ENCODE results near the gene ATP5F1D.

Gene ATP5F1D

DNA sequence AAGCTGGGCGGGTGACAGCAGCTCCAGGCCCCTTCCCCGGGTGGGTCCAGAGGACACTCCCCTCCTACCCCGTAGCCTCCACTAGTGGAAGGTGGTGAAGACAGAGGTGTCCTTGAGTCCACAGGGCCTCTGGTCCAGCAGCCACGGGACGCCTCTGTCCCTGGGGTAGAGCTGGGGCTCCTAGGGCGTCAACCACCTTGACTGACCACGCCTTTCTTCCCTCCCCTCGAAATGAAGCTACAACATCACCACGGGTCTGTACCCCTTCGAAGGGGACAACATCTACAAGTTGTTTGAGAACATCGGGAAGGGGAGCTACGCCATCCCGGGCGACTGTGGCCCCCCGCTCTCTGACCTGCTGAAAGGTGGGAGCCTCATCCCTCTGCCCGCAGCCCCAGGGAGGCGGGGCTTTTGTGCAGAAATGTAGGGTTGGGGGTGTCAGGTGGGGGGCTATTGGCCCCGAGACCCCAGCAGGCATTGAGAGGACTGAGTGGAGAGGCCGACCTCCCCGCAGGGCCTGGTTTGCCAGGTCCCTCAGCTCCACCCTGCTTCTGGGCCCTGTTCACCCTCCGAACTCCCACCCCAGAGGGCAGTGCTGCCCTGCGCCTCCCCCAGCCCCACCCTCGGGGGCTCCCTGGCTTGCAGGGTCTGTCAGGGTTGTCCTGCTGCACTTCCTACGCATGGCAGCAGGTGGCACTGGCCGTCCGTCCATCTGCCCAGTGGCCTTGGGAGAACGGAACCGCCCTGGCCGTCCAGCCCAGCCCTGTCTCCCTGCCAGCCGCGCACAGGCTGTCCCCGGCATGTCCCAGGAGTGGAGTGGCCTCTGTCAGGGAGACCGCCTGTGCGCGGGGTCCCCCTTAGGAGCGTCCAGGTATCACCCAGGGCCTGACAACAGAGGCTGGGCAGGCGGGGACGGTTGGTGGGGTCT is 20.3 kb upstream of the ATP5F1D start:
- DNase-seq (ENCODE audit: low read depth), result no peak

DNA sequence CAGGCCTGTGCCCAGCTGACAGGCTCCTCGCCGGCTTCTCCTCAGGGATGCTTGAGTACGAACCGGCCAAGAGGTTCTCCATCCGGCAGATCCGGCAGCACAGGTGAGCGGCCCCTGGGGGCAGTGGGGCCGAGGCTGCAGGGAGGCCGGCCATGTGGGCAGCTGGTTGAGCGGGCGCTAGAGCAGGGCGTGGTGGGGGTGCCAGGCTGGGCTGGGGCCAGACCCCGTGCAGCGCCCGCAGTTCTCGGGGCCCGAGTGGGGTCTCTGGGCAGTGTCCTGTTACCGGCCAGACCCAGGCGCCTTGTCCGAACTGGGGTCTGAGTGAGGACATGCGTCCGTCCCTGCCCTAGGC is 19.7 kb upstream of the ATP5F1D start:
- no peak for DNase-seq (ENCODE audit: low read depth)

DNA sequence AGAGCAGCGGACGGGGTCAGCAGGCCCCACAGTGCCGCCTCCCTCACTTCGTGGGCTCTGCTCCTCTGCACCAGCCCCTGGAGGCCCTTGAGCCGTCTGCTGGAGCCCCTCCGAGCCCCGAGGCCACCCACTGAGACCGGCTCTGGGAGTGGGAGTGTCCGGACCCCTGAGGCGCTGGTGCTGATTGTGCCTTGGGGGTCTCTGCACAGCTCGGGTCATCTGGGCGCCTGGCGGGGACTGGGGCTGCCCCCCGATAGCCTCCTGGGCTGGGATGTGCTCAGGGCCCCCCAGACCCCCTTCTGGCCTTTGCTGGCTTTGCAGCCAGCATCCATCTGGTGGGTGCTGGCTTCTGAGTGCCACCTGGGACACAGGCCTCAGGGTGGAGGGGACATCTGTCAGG is 19.2 kb upstream of the ATP5F1D start:
- no peak for DNase-seq (ENCODE audit: low read depth)

GRCh38 chr19:1223018-1223855 is 18.3 kb upstream of the ATP5F1D start:
- DNase-seq (ENCODE audit: low read depth), result no peak

GRCh38 chr19:1224047-1224825 is 17.3 kb upstream of the ATP5F1D start:
- no peak for DNase-seq (ENCODE audit: low read depth)

DNA sequence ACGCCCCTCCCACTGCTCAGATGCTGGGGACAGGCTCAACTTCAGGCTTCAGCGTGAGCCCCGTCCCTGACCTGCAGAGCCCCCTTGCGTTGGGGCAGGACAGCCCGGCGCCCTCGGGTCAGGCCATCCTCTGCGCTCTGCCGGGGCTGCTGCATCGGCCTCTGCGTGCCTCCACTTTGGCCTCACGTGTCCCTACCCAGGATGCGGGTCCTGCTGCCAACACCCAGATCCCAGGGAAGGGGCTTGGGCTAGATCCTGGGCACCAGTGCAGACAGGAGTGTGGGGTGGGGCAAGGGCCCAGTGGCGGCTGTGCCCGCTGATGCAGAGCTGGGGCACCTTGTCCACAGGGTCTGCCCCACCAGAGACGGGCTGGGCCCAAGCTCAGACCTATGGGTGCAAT is 16.7 kb upstream of the ATP5F1D start:
- no peak for DNase-seq (ENCODE audit: low read depth)

DNA sequence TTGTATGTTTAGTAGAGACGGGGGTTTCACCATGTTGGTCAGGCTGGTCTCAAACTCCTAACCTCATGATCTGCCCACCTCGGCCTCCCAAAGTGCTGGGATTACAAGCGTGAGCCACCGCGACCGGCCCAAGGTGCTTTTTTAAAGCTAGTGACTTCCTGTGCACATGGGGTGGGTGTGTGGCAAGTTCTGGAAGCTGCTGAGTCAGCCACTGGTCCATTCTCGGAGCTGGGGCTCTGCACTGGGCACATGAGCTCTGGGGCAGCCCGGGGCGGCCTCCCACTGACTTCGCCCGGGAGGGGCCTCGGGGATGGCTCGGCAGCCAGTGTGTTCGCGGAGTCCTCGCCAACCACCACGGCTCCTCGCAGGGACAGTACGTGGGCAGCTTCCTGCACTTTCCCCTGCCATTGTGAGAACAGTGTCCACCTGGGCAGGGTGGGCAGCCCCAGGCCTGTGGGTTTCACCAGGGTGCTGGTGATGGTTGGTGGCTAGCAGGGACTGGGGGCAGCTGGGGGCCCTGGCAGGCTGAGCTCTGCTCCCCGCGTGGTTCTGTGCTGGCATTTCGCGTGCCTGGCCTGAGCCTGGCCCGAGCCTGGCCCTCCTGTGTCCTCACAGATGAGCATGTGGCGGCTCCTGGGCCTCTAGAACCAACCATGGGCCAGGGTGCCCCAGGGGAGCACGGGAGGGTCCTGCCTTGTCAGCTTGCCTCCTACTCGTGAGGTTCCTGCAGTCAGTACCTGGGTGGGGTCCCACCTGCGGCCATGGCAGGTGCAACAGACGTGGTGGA is 15.9 kb upstream of the ATP5F1D start:
- no peak for DNase-seq (ENCODE audit: low read depth)

DNA sequence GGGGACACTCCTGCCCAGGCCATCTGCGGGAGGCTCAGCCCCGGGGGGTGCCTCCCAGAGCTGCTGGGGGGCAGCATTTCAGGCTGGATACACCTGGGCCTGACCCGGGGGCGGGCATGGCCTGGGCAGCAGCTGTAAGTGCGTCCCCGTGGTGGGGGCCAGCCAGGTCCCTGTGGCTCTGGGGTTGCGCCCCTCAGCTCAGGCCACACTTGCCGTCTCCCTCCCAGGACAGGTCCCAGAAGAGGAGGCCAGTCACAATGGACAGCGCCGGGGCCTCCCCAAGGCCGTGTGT is 15.4 kb upstream of the ATP5F1D start:
- no peak for DNase-seq (ENCODE audit: low read depth)

GRCh38 chr19:1226522-1227303 is 14.8 kb upstream of the ATP5F1D start:
- no peak for DNase-seq (ENCODE audit: low read depth)

DNA sequence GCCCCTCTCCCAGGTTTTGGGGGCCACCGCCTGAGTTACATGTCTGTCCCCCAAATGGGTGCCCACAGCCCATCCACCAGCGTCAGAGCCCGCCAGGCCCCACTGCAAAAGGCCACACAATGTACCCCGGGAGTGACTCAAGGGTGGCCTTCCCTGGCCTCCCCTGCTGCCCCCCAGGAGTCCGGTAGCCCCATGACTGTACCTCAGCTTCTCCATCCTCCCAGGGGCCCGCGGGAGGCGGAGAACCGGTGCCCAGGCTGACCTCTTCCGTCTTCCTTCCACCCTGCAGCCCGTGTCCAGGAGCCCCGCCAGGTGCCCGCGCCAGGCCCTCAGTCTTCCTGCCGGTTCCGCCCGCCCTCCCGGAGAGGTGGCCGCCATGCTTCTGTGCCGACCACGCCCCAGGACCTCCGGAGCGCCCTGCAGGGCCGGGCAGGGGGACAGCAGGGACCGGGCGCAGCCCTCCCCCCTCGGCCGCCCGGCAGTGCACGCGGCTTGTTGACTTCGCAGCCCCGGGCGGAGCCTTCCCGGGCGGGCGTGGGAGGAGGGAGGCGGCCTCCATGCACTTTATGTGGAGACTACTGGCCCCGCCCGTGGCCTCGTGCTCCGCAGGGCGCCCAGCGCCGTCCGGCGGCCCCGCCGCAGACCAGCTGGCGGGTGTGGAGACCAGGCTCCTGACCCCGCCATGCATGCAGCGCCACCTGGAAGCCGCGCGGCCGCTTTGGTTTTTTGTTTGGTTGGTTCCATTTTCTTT is 14.1 kb upstream of the ATP5F1D start:
- no peak for DNase-seq (ENCODE audit: low read depth)

DNA sequence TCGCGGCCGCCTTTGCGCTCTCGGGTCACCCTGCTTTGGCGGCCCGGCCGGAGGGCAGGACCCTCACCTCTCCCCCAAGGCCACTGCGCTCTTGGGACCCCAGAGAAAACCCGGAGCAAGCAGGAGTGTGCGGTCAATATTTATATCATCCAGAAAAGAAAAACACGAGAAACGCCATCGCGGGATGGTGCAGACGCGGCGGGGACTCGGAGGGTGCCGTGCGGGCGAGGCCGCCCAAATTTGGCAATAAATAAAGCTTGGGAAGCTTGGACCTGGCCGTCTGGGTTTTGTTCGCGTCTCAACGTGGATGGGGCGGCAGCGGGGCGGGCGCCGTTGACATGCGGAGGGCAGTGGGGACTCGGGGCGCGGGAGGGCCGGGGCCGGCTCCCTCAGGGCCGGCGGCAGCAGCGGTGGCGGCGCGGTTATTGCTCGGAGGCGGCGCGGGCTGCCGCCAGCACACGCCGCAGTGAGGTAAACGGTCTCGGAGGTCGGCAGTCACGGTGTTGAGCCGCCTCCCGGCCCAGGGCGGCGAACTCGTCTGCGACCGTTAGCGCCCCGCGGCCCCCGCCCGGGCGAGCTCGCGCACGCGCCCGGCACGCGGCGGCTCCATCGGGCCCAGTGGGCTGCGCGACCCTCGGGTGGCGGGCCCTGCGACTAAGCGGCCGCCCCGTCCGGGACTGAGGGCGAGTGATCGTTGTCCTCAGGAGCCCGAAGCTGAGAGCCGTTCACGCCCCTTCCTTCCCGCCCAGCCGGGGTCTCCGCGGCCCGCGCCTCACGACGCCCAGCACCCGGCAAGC is 13.2 kb upstream of the ATP5F1D start:
- DNase-seq (ENCODE audit: low read depth), result no peak

DNA sequence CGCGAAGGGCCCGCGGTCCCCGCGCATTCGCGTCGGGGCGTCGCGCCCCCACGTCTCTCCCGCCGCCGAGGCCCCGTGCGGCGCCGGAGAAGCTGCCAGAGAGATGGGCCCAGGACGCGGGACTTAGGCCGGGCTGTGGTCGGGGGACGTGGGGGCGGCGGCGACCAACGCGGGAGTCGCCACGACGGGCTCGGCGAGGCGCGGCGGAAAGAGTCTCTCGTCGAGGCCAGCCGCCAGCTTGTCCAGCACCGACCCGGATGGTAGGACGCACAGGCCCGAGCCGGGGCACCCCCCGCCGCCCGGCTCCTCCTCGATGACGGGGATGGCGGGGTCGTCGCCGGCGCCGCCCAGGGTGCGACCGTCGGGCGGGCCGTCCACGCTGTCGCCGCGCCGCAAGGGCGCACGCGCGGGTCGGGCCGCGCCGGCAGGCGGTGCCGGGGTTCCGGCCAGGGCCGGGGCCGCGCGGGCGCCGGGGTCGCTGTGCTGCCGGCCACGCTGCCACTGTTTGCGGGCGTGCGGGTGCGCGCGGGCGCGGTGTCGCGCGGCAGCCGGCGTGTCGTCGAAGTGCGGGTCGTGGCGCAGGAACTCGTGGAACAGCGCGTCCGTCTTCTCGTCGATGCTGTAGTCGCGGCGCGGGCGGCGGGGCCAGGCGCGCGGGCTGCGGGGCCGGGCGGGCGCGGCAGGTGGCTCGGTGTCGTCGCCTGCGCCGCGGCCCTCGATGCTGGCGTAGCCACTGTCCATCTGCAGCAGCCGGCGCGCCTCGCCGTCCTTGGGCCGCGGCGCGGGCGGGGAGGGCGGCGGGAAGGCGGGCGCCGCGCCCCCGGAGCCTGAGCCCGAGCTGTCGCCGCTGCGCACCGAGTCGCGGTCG is 12.3 kb upstream of the ATP5F1D start:
- DNase-seq (ENCODE audit: low read depth), result no peak

DNA sequence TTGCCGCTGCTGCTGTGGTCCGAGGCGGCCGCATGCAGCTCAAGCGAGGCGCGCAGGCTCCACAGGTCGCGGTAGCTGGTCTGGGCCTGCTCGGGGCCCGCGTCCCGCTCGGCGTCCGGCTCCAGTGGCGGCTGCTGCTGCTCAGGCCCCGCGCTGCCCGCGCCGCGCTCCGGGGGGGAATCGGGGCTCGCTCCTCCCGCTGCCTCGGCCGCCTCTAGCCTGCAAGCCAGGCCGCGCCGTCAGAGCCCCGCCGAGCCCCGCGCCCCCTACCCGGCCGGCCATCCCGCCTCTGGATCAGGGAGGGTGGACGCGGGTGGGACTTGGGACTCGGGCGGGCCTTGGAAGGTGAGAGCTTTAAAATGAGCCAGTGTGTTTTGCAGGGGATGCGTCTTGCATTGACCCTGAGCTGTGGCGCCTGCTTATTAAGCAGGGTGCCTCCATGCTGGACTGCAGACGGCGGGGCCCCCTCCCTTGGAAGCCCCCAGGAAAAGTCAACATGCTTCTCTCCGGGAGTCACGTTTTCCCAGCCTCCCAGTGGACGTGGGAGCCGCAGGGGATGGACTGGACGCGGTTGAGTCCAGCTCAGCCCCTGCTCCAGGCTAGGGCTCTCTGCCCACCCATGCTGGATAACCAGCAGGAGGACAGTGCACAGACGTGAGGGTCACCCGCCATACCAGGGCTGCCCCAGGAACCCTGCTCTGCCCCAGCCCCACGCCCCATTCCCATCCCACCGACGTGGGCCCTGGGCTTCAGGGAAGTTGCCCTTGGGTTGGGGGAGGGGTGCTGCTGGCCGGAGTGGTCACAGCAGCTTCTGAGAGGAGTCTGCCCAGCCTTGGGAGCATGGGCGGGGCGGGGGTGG is 11.4 kb upstream of the ATP5F1D start:
- DNase-seq (ENCODE audit: low read depth), result no peak

GRCh38 chr19:1230783-1231489 is 10.6 kb upstream of the ATP5F1D start:
- no peak for DNase-seq (ENCODE audit: low read depth)

DNA sequence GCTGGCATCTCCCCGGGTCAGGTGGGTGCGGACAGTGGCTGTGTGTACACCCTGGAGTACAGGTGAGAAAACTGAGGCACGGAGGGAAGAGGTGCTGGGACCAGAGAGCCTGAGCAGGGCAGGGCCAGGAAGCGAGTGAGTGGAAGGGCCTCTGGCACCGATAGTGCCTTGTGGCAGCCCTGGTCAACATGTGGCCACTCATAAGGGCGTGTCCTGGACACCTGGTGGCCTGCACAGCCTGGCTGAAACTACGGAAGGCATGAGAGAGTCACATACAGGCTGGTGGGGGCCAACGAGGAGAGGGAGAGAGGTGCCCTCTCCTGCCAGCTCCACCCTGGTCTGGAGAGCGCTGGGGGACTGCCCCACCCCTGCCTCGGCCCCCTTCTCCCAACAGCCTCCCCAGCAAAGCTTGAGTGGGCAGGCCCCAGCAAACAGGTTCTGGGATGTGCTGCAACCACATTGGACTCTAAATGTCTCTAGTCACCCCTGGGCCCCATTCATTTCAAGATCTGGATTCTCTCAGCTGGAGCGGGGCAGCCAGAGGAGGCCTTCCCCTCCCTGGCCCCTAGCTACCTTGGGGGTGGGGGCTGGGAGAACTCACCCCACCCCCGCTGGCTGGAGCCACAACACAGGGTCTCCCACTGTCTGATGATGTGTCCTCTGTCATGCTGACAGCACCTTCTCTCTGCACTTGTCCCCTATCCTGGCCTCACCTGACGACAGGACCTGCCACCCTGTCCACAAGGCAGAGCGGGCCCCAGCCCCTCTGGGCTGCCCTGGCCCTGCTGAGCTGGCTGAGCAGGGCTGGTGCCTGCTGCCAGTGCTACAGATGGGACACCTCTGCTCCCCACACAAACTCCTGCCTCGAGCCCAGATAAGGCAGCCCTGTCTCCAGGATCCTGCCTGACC is 9.6 kb upstream of the ATP5F1D start:
- no peak for DNase-seq (ENCODE audit: low read depth)

DNA sequence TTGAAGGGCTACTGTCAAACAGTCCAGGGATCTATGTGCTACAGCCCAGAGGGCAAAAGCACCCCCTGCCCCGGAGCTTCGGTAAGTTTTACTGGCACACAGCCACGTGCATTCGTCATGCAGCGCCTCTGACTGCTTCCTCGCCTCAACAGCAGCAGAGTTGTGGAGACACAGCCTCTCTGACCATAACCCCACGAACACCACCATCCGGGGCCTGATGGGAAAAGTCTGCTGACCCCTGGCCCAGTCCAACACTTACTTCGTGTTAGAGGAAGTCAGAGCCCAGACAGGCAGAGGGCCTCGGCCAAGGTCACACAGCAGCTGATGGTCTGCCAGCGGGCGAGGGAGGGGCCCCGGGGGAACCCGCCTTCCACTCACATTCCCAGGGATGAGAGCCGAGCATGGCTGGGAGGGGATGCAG is 8.9 kb upstream of the ATP5F1D start:
- DNase-seq (ENCODE audit: low read depth), result no peak
